ENCODE measurements around the gene DCP1B.
A peak's percentile ranks its signal among the peaks of the same experiment; 100 is the strongest.

DCP1B gene

DNA sequence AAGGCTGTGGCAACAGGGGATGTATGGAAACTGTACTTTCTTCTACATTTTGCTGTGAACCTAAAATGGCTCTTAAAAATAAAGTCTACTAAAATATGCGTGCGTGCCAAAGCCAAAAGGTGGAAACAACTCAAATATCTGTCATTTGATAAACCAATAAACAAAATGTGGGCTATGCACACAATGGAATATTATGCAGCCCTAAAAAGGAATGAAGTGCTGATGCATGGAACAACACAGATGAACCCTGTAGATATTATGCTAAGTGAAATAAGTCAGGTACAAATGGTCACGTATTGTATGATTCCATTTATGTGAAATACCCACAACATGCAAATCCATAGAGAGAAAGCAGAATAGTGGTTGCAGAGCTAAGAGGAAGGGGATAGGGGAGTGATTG is 93.8 kb downstream of the DCP1B start:
- H3K4me3 ChIP-seq (ENCODE audit: low read length in 2 of 2) = no peak overlapping the region
- H3K4me1 ChIP-seq (ENCODE audit: control insufficient read depth in 2 of 2, insufficient read depth in 2 of 2, low read length in 2 of 2) = peaks cover 3 to 4% of the 10 kb centered on the region in 2 donors
- no peaks in the 10 kb centered on the region for H3K36me3 ChIP-seq (ENCODE audit: control insufficient read depth in 2 of 2, insufficient read depth in 2 of 2, low read length in 2 of 2)
- H3K9me3 ChIP-seq (ENCODE audit: control insufficient read depth in 2 of 2, low read length in 2 of 2) = no peaks in the 10 kb centered on the region
- H3K27me3 ChIP-seq (ENCODE audit: control insufficient read depth in 2 of 2, insufficient read depth in 2 of 2, low read length in 2 of 2) = peaks cover 0 to 2% of the 10 kb centered on the region in 2 donors
- no peak overlapping the region for H3K27ac ChIP-seq (ENCODE audit: low read depth in 2 of 2, low read length in 2 of 2)
- no peak overlapping the region for H3K9ac ChIP-seq (ENCODE audit: low read depth in 1 of 2, low read length in 2 of 2)

DNA sequence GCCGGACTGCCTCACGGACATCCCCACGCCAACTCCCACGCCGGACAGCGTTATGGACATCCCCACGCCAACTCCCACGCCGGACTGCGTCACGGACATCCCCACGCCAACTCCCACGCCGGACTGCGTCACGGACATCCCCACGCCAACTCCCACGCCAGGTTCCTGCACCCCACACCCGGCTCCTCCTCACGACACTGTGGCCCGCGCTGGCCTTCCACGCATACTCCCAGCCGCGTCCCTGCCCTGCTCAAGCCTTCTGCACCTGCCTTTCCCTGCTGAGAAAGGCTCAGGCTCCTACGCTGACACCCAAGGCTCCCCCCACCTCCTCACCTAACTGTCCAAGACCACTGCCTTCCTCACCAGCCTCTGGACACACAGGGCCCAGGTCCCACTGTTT is 95.5 kb downstream of the DCP1B start:
- no peak overlapping the region for H3K4me3 ChIP-seq (ENCODE audit: low read length in 2 of 2)
- H3K4me1 ChIP-seq (ENCODE audit: control insufficient read depth in 2 of 2, insufficient read depth in 2 of 2, low read length in 2 of 2) = peaks cover 3 to 4% of the 10 kb centered on the region in 2 donors
- H3K27me3 ChIP-seq (ENCODE audit: control insufficient read depth in 2 of 2, insufficient read depth in 2 of 2, low read length in 2 of 2) = peaks cover 0 to 2% of the 10 kb centered on the region in 2 donors
- no peak overlapping the region for H3K9ac ChIP-seq (ENCODE audit: low read depth in 1 of 2, low read length in 2 of 2)
- H3K36me3 ChIP-seq (ENCODE audit: control insufficient read depth in 2 of 2, insufficient read depth in 2 of 2, low read length in 2 of 2) = no peaks in the 10 kb centered on the region
- no peak overlapping the region for H3K27ac ChIP-seq (ENCODE audit: low read depth in 2 of 2, low read length in 2 of 2)
- H3K9me3 ChIP-seq (ENCODE audit: control insufficient read depth in 2 of 2, low read length in 2 of 2) = peaks cover 0 to 5% of the 10 kb centered on the region in 2 donors

DNA sequence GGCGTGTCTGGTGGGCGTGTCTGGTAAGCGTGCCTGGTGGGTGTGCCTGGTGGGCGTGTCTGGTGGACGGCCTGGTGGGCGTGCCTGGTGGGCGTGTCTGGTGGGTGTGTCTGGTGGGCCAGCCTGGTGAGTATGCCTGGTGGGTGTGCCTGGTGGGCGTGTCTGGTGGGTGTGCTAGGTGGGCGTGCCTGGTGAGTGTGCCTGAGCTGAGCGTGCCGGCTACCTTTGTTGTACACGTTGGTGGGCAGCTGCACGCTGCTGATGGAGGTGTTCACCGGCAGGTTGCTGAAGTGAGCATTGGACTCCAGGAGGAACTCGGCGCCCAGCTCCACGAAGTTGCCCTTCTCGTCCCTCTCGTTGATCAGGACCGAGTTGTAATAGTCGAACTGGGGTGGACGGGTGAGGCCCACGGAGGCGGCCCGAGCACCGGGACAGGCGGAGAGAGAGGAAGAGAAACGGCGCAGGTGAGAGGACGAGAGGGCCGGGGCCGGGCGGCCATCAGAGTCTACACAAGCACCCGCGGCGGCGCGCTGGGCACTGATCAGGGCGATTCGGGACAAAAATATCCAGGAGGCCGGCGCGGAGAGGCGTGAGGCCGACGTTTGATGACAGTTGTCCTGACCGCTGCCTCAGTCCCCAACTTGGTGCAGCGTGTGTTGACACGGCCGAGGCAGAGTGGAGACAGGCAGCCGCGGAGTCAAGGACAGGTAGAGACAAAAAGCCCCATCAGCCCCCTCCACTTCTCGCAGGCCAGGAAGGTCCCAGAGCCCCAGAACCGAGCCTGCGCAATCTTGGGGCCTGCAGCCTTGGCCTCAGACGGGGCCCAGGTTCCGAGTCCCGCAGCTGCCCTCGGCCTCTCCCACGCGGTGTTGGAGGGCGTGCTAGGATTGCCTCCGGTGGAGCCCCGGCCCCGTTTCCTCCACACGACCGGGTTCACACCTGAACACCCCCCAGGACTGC is 96.3 kb downstream of the DCP1B start:
- Histone ChIP-seq H3K4me3 (ENCODE audit: low read length in 2 of 2) (peak overlapping the region; percentile 43 to 48), H3K4me1 (ENCODE audit: control insufficient read depth in 2 of 2, insufficient read depth in 2 of 2, low read length in 2 of 2) (peaks cover 3 to 4% of the 10 kb centered on the region in 2 donors), H3K9me3 (ENCODE audit: control insufficient read depth in 2 of 2, low read length in 2 of 2) (peaks cover 0 to 5% of the 10 kb centered on the region in 2 donors), H3K9ac (ENCODE audit: low read depth in 1 of 2, low read length in 2 of 2) (peak overlapping the region in 1 of 2 donors; percentile 39), H3K27me3 (ENCODE audit: control insufficient read depth in 2 of 2, insufficient read depth in 2 of 2, low read length in 2 of 2) (peaks cover 0 to 1% of the 10 kb centered on the region in 2 donors), H3K27ac (ENCODE audit: low read depth in 2 of 2, low read length in 2 of 2) (no peak overlapping the region), H3K36me3 (ENCODE audit: control insufficient read depth in 2 of 2, insufficient read depth in 2 of 2, low read length in 2 of 2) (no peaks in the 10 kb centered on the region)

DNA sequence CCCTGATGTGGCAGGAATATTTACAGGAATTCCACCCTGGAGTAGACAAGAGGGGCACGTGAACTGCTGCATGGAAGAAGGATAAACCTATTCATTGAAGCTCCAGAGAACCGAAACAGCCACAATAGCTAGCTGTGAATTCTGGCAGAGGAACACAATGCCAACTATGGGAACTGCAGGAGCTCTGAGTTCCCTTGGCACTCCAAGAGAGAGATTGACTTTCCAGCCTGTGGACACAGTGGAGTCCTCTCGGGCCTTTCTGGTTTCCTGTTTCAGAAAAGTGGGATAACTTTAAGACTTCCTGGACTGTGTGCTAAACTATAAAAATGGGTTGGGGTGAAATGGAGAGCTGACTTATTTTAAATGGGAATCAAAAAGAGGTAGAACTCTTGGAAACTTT is 97.7 kb downstream of the DCP1B start:
- Histone ChIP-seq H3K9ac (ENCODE audit: low read depth in 1 of 2, low read length in 2 of 2) (no peak overlapping the region), H3K9me3 (ENCODE audit: control insufficient read depth in 2 of 2, low read length in 2 of 2) (peaks cover 0 to 5% of the 10 kb centered on the region in 2 donors), H3K4me1 (ENCODE audit: control insufficient read depth in 2 of 2, insufficient read depth in 2 of 2, low read length in 2 of 2) (peaks cover 3 to 4% of the 10 kb centered on the region in 2 donors), H3K27me3 (ENCODE audit: control insufficient read depth in 2 of 2, insufficient read depth in 2 of 2, low read length in 2 of 2) (no peaks in the 10 kb centered on the region), H3K36me3 (ENCODE audit: control insufficient read depth in 2 of 2, insufficient read depth in 2 of 2, low read length in 2 of 2) (no peaks in the 10 kb centered on the region), H3K4me3 (ENCODE audit: low read length in 2 of 2) (no peak overlapping the region), H3K27ac (ENCODE audit: low read depth in 2 of 2, low read length in 2 of 2) (no peak overlapping the region)

DNA sequence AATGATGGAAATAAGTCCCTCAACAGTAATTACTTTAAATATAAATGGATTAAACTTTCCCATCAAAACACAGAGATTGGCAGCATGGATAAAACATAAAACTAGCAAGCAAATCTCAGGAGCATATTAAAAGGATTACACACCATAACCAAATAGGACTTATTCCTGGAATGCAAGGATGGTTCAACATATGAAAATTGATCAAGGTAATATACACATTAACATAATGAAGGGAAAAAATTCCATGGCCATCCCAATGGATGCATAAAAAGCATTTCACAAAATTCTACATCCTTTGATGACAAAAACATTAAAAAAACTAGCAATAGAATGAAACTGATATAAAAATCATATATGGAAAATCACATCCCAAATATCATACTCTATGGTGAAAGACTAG is 99.4 kb downstream of the DCP1B start:
- H3K4me1 ChIP-seq (ENCODE audit: control insufficient read depth in 2 of 2, insufficient read depth in 2 of 2, low read length in 2 of 2) = peaks cover 3 to 4% of the 10 kb centered on the region in 2 donors
- no peak overlapping the region for H3K4me3 ChIP-seq (ENCODE audit: low read length in 2 of 2)
- no peak overlapping the region for H3K9ac ChIP-seq (ENCODE audit: low read depth in 1 of 2, low read length in 2 of 2)
- no peaks in the 10 kb centered on the region for H3K36me3 ChIP-seq (ENCODE audit: control insufficient read depth in 2 of 2, insufficient read depth in 2 of 2, low read length in 2 of 2)
- no peaks in the 10 kb centered on the region for H3K27me3 ChIP-seq (ENCODE audit: control insufficient read depth in 2 of 2, insufficient read depth in 2 of 2, low read length in 2 of 2)
- H3K27ac ChIP-seq (ENCODE audit: low read depth in 2 of 2, low read length in 2 of 2) = no peak overlapping the region
- H3K9me3 ChIP-seq (ENCODE audit: control insufficient read depth in 2 of 2, low read length in 2 of 2) = peaks cover 0 to 5% of the 10 kb centered on the region in 2 donors

DNA sequence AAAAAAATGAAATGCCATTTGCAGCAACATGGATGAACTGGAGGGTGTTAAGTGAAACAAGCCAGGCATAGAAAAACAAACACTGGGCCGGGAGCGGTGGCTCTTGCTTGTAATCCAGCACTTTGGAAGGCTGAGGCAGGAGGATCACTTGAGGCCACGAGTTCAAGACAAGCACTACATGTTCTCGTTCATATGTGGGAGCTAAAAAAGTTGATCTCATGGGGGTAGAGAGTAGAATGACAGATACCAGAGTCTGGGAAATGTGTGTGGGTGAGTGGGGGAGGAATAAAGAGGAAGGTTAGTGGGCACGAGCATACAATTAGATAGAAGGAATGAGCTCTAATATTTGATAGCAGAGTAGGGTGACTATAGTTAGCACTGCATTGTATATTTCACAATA is 107.3 kb downstream of the DCP1B start:
- no peak overlapping the region for H3K27ac ChIP-seq (ENCODE audit: low read depth in 2 of 2, low read length in 2 of 2)
- no peaks in the 10 kb centered on the region for H3K4me1 ChIP-seq (ENCODE audit: control insufficient read depth in 2 of 2, insufficient read depth in 2 of 2, low read length in 2 of 2)
- H3K36me3 ChIP-seq (ENCODE audit: control insufficient read depth in 2 of 2, insufficient read depth in 2 of 2, low read length in 2 of 2) = no peaks in the 10 kb centered on the region
- no peaks in the 10 kb centered on the region for H3K27me3 ChIP-seq (ENCODE audit: control insufficient read depth in 2 of 2, insufficient read depth in 2 of 2, low read length in 2 of 2)
- H3K4me3 ChIP-seq (ENCODE audit: low read length in 2 of 2) = no peak overlapping the region
- no peak overlapping the region for H3K9ac ChIP-seq (ENCODE audit: low read depth in 1 of 2, low read length in 2 of 2)
- H3K9me3 ChIP-seq (ENCODE audit: control insufficient read depth in 2 of 2, low read length in 2 of 2) = no peaks in the 10 kb centered on the region
